GM18951 (cell line): ENCODE measurements around the gene TCIRG1.

Experiments used
- POLR2A ChIP-seq: IDR thresholded peaks from 4 replicates; pipeline ENCODE4 v1.6.1; 2011; ENCODE audit warnings: mild to moderate bottlenecking; ENCODE audit not compliant: insufficient read length, insufficient read depth; ENCODE audit errors: extremely low read depth
- in situ Hi-C: fragments of 300-500 bp; cut with MboI; formaldehyde crosslinking; loops from one replicate; pipeline ENCODE4 v1.12.0; 2022; ENCODE audit warnings: low sequenced_read_pairs, mixed read lengths, inconsistent platforms; ENCODE audit not compliant: unreplicated experiment

Gene TCIRG1

GRCh38 chr11:68040101-68040956 lies 1.5 kb downstream of the TCIRG1 start:
- in situ Hi-C loops, result no loop called here
- peak; percentile 40 for TF ChIP-seq POLR2A

DNA sequence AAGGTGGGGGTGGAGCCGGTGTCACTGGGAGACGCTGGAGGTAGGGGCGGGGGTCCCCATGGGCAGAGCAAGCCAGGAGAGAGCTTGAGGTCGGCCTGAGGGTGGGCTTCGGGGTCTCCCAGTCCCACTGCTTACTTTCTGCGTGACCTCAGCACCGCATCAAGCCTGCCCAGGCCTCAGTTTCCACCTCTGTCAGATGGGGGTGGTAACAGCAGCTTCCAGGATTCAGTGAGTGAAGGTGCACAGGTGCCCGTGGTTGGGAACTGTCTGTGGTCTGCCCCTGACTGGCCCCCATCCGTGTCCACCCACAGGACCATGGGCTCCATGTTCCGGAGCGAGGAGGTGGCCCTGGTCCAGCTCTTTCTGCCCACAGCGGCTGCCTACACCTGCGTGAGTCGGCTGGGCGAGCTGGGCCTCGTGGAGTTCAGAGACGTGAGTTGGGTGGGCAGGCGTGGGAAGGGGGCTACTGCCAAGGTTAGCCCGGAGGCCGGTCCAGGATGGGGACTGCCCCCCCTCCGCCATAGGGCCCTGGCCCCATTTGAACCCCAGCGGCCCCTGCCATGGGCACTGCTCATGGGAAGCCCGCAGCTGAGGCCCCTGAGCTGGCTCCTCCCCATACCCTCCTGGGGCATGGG lies 2.2 kb downstream of the TCIRG1 start:
- TF ChIP-seq POLR2A, result no peak
- in situ Hi-C loops, result no loop called here

DNA sequence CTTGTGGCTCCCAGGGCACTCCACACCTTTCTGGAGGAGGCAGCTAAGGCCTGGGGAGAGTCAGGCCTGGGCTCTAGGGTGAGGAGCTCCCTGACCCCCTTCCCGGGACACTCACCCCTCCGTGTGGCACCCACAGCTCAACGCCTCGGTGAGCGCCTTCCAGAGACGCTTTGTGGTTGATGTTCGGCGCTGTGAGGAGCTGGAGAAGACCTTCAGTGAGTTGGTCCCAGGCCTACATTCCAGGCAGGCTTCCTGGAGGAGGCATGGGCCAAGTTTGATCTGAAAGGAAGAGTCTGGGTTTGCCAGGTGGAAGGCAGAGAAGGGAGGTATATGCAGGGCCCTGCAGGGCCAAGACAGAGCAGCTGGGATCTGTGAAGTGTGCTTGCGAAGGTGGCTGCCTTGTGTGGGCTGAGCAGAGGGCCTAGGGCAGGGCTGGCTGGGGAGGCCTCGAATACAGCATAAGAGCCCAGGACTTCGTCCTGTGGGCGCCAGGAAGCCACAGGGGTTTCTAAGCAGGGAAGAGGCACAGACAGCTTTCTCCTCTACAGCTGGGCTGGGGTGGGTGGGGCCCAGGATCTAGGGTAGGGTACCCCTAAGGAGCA lies 2.9 kb downstream of the TCIRG1 start:
- TF ChIP-seq POLR2A, result no peak
- in situ Hi-C loops, result no loop called here

GRCh38 chr11:68042219-68043028 lies 3.6 kb downstream of the TCIRG1 start:
- no peak for TF ChIP-seq POLR2A
- in situ Hi-C loops, result no loop called here

GRCh38 chr11:68043029-68043348 lies 4.2 kb downstream of the TCIRG1 start:
- TF ChIP-seq POLR2A, result no peak
- in situ Hi-C loops, result no loop called here

- in situ Hi-C loops, result no loop called here
- no peak for TF ChIP-seq POLR2A
These were observed 4.7 kb downstream of the TCIRG1 start for GRCh38 chr11:68043349-68044144.

- in situ Hi-C loops, result no loop called here
- TF ChIP-seq POLR2A, result no peak
These were observed 5.5 kb downstream of the TCIRG1 start for GRCh38 chr11:68044145-68044813.

DNA sequence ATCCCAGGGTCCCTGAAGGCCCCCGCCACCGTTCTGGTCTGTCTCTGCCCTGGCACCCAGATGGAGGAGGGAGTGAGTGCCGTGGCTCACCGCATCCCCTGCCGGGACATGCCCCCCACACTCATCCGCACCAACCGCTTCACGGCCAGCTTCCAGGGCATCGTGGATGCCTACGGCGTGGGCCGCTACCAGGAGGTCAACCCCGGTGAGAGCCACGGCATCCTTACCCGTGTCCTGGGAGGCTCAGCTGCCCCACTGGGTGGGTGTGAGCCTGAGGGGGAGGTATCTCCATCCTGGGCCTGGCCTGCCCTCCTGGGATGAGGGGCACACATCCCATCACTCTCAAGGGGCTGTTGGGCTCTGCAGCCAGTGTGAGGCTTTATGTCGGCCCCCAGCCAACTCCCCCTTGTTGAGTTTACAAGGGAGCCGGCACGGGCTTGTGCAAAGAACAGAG lies 6.1 kb downstream of the TCIRG1 start:
- in situ Hi-C loops, result no loop called here

GRCh38 chr11:68047437-68048290 lies 8.8 kb downstream of the TCIRG1 start:
- in situ Hi-C loops, result no loop called here
- no peak for TF ChIP-seq POLR2A

More for the DNA sequence above, 6.1 kb downstream of the TCIRG1 start:
- TF ChIP-seq POLR2A, result no peak

- in situ Hi-C loops, result no loop called here
- TF ChIP-seq POLR2A, result no peak
These were observed 10.1 kb downstream of the TCIRG1 start for GRCh38 chr11:68048681-68049508.
